ENCODE results near the gene RNPEP.

Gene RNPEP

GRCh38 chr1:201944002-201944401 lies 38.4 kb upstream of the RNPEP start:
- H3K36me3 ChIP-seq (ENCODE audit: control insufficient read depth, insufficient read depth, low read length), result no peaks in the 10 kb centered on the region
- H3K4me1 ChIP-seq (ENCODE audit: control insufficient read depth, insufficient read depth, low read length, poor library complexity, severe bottlenecking), result no peaks in the 10 kb centered on the region
- peaks cover 9% of the 10 kb centered on the region for H3K27me3 ChIP-seq (replicated peaks; ENCODE audit: control insufficient read depth, insufficient read depth, low read length, poor library complexity, severe bottlenecking)
- H3K27ac ChIP-seq (ENCODE audit: insufficient read depth, low read length, poor library complexity, severe bottlenecking), result no peak overlapping the region
- no peak for DNase-seq
- no peaks in the 10 kb centered on the region for H3K9me3 ChIP-seq (ENCODE audit: control insufficient read depth, low read length)
- H3K4me3 ChIP-seq (ENCODE audit: insufficient read depth, low read depth, low read length, poor library complexity, severe bottlenecking), result no peak overlapping the region

- no peaks in the 10 kb centered on the region for H3K36me3 ChIP-seq (ENCODE audit: control insufficient read depth, insufficient read depth, low read length)
These were observed 37.8 kb upstream of the RNPEP start for GRCh38 chr1:201944639-201945038.

GRCh38 chr1:201945157-201945556 lies 37.3 kb upstream of the RNPEP start:
- H3K36me3 ChIP-seq (ENCODE audit: control insufficient read depth, insufficient read depth, low read length), result no peaks in the 10 kb centered on the region
- no peaks in the 10 kb centered on the region for H3K4me1 ChIP-seq (ENCODE audit: control insufficient read depth, insufficient read depth, low read length, poor library complexity, severe bottlenecking)
- no peak overlapping the region for H3K4me3 ChIP-seq (ENCODE audit: insufficient read depth, low read depth, low read length, poor library complexity, severe bottlenecking)

More at GRCh38 chr1:201944639-201945038, 37.8 kb upstream of the RNPEP start:
- Histone ChIP-seq H3K27me3 (replicated peaks; ENCODE audit: control insufficient read depth, insufficient read depth, low read length, poor library complexity, severe bottlenecking) (peaks cover 9% of the 10 kb centered on the region), H3K9me3 (ENCODE audit: control insufficient read depth, low read length) (no peaks in the 10 kb centered on the region), H3K4me3 (ENCODE audit: insufficient read depth, low read depth, low read length, poor library complexity, severe bottlenecking) (no peak overlapping the region), H3K4me1 (ENCODE audit: control insufficient read depth, insufficient read depth, low read length, poor library complexity, severe bottlenecking) (no peaks in the 10 kb centered on the region), H3K27ac (ENCODE audit: insufficient read depth, low read length, poor library complexity, severe bottlenecking) (no peak overlapping the region)
- DNase-seq, result no peak

GRCh38 chr1:201945863-201946223 lies 36.6 kb upstream of the RNPEP start:
- no peaks in the 10 kb centered on the region for H3K4me1 ChIP-seq (ENCODE audit: control insufficient read depth, insufficient read depth, low read length, poor library complexity, severe bottlenecking)
- H3K4me3 ChIP-seq (ENCODE audit: insufficient read depth, low read depth, low read length, poor library complexity, severe bottlenecking), result no peak overlapping the region
- H3K9me3 ChIP-seq (ENCODE audit: control insufficient read depth, low read length), result no peaks in the 10 kb centered on the region
- H3K27me3 ChIP-seq (replicated peaks; ENCODE audit: control insufficient read depth, insufficient read depth, low read length, poor library complexity, severe bottlenecking), result peaks cover 9% of the 10 kb centered on the region
- DNase-seq, result no peak
- no peaks in the 10 kb centered on the region for H3K36me3 ChIP-seq (ENCODE audit: control insufficient read depth, insufficient read depth, low read length)
- no peak overlapping the region for H3K27ac ChIP-seq (ENCODE audit: insufficient read depth, low read length, poor library complexity, severe bottlenecking)

More at GRCh38 chr1:201945157-201945556, 37.3 kb upstream of the RNPEP start:
- Histone ChIP-seq H3K27me3 (replicated peaks; ENCODE audit: control insufficient read depth, insufficient read depth, low read length, poor library complexity, severe bottlenecking) (peaks cover 9% of the 10 kb centered on the region), H3K27ac (ENCODE audit: insufficient read depth, low read length, poor library complexity, severe bottlenecking) (no peak overlapping the region), H3K9me3 (ENCODE audit: control insufficient read depth, low read length) (no peaks in the 10 kb centered on the region)
- DNase-seq, result no peak

GRCh38 chr1:201946224-201946908 lies 36.1 kb upstream of the RNPEP start, which contains the start of gene LMOD1:
TSS of gene LMOD1 (minus strand) at chr1:201946548. CDS start at chr1:201946340, 208 bp downstream.
- no peak for DNase-seq
- Histone ChIP-seq H3K27ac (ENCODE audit: insufficient read depth, low read length, poor library complexity, severe bottlenecking) (no peak within 1 kb of the TSS), H3K4me1 (ENCODE audit: control insufficient read depth, insufficient read depth, low read length, poor library complexity, severe bottlenecking) (no peaks in the 10 kb centered on the region), H3K4me3 (ENCODE audit: insufficient read depth, low read depth, low read length, poor library complexity, severe bottlenecking) (no peak within 1 kb of the TSS), H3K9me3 (ENCODE audit: control insufficient read depth, low read length) (no peaks in the 10 kb centered on the region), H3K27me3 (replicated peaks; ENCODE audit: control insufficient read depth, insufficient read depth, low read length, poor library complexity, severe bottlenecking) (peaks cover 9% of the 10 kb centered on the region), H3K36me3 (ENCODE audit: control insufficient read depth, insufficient read depth, low read length) (no peaks in the 10 kb centered on the region)

GRCh38 chr1:201947697-201948008 lies 34.8 kb upstream of the RNPEP start:
- H3K4me3 ChIP-seq (ENCODE audit: insufficient read depth, low read depth, low read length, poor library complexity, severe bottlenecking), result no peak overlapping the region

GRCh38 chr1:201949491-201949890 lies 33.0 kb upstream of the RNPEP start:
- H3K4me1 ChIP-seq (ENCODE audit: control insufficient read depth, insufficient read depth, low read length, poor library complexity, severe bottlenecking), result peaks cover 3% of the 10 kb centered on the region
- H3K27me3 ChIP-seq (replicated peaks; ENCODE audit: control insufficient read depth, insufficient read depth, low read length, poor library complexity, severe bottlenecking), result peaks cover 9% of the 10 kb centered on the region
- DNase-seq, result no peak
- H3K27ac ChIP-seq (ENCODE audit: insufficient read depth, low read length, poor library complexity, severe bottlenecking), result no peak overlapping the region
- no peaks in the 10 kb centered on the region for H3K36me3 ChIP-seq (ENCODE audit: control insufficient read depth, insufficient read depth, low read length)
- H3K4me3 ChIP-seq (ENCODE audit: insufficient read depth, low read depth, low read length, poor library complexity, severe bottlenecking), result no peak overlapping the region
- no peaks in the 10 kb centered on the region for H3K9me3 ChIP-seq (ENCODE audit: control insufficient read depth, low read length)

More at GRCh38 chr1:201947697-201948008, 34.8 kb upstream of the RNPEP start:
- no peaks in the 10 kb centered on the region for H3K36me3 ChIP-seq (ENCODE audit: control insufficient read depth, insufficient read depth, low read length)
- DNase-seq, result no peak
- H3K4me1 ChIP-seq (ENCODE audit: control insufficient read depth, insufficient read depth, low read length, poor library complexity, severe bottlenecking), result no peaks in the 10 kb centered on the region
- H3K27me3 ChIP-seq (replicated peaks; ENCODE audit: control insufficient read depth, insufficient read depth, low read length, poor library complexity, severe bottlenecking), result peaks cover 9% of the 10 kb centered on the region
- H3K9me3 ChIP-seq (ENCODE audit: control insufficient read depth, low read length), result no peaks in the 10 kb centered on the region
- H3K27ac ChIP-seq (ENCODE audit: insufficient read depth, low read length, poor library complexity, severe bottlenecking), result no peak overlapping the region

GRCh38 chr1:201954263-201955008 lies 28.0 kb upstream of the RNPEP start:
- Histone ChIP-seq H3K4me1 (ENCODE audit: control insufficient read depth, insufficient read depth, low read length, poor library complexity, severe bottlenecking) (peaks cover 11% of the 10 kb centered on the region), H3K27ac (ENCODE audit: insufficient read depth, low read length, poor library complexity, severe bottlenecking) (peak overlapping the region; percentile 84), H3K4me3 (ENCODE audit: insufficient read depth, low read depth, low read length, poor library complexity, severe bottlenecking) (peak overlapping the region; percentile 96), H3K27me3 (replicated peaks; ENCODE audit: control insufficient read depth, insufficient read depth, low read length, poor library complexity, severe bottlenecking) (no peaks in the 10 kb centered on the region), H3K9me3 (ENCODE audit: control insufficient read depth, low read length) (no peaks in the 10 kb centered on the region), H3K36me3 (ENCODE audit: control insufficient read depth, insufficient read depth, low read length) (peaks cover 10% of the 10 kb centered on the region)
- no peak for DNase-seq

- DNase-seq, result peak; percentile 87 to 90 (median 87)
- Histone ChIP-seq H3K36me3 (ENCODE audit: control insufficient read depth, insufficient read depth, low read length) (peaks cover 10% of the 10 kb centered on the region), H3K27me3 (replicated peaks; ENCODE audit: control insufficient read depth, insufficient read depth, low read length, poor library complexity, severe bottlenecking) (no peaks in the 10 kb centered on the region), H3K27ac (ENCODE audit: insufficient read depth, low read length, poor library complexity, severe bottlenecking) (peak within 1 kb of the TSS; percentile 84), H3K4me3 (ENCODE audit: insufficient read depth, low read depth, low read length, poor library complexity, severe bottlenecking) (peak within 1 kb of the TSS; percentile 96), H3K9me3 (ENCODE audit: control insufficient read depth, low read length) (no peaks in the 10 kb centered on the region), H3K4me1 (ENCODE audit: control insufficient read depth, insufficient read depth, low read length, poor library complexity, severe bottlenecking) (peaks cover 11% of the 10 kb centered on the region)
These were observed 27.3 kb upstream of the RNPEP start, which contains the start of gene TIMM17A for GRCh38 chr1:201955009-201955728. TSS of gene TIMM17A (plus strand) at chr1:201955503. CDS start at chr1:201955527, 24 bp downstream.
